G401.6 (cell line): Measurements from ENCODE around the gene SLC5A11.

ENCODE experiments used
- FAIRE-seq: peaks from 2 replicates; lab custom pipeline; 2012; peaks lifted over from hg19 to GRCh38; lab: Jason Lieb, UNC

SLC5A11 gene

GRCh38 chr16:24918641-24919040 lies 72.9 kb downstream of the SLC5A11 start:
- no peak for FAIRE-seq

- no peak for FAIRE-seq
Measured at GRCh38 chr16:24919536-24919935, 73.8 kb downstream of the SLC5A11 start.

- no peak for FAIRE-seq
Measured at GRCh38 chr16:24920568-24920967, 74.8 kb downstream of the SLC5A11 start.

- no peak for FAIRE-seq
Measured at GRCh38 chr16:24921229-24921628, 75.5 kb downstream of the SLC5A11 start.

- no peak for FAIRE-seq
Measured at GRCh38 chr16:24925163-24925562, 79.4 kb downstream of the SLC5A11 start.

- FAIRE-seq, result no peak
Measured at GRCh38 chr16:24929409-24929808, 83.6 kb downstream of the SLC5A11 start.

GRCh38 chr16:24930440-24930839 lies 84.7 kb downstream of the SLC5A11 start:
- FAIRE-seq, result no peak

- no peak for FAIRE-seq
Measured at GRCh38 chr16:24931091-24931490, 85.3 kb downstream of the SLC5A11 start.

GRCh38 chr16:24935336-24935735 lies 89.6 kb downstream of the SLC5A11 start:
- FAIRE-seq, result no peak

GRCh38 chr16:24936151-24936550 lies 90.4 kb downstream of the SLC5A11 start:
- no peak for FAIRE-seq

GRCh38 chr16:24939224-24939623 lies 93.5 kb downstream of the SLC5A11 start:
- FAIRE-seq, result no peak

GRCh38 chr16:24939738-24940137 lies 94.0 kb downstream of the SLC5A11 start:
- no peak for FAIRE-seq

GRCh38 chr16:24943471-24943870 lies 97.7 kb downstream of the SLC5A11 start:
- no peak for FAIRE-seq

GRCh38 chr16:24944206-24944605 lies 98.4 kb downstream of the SLC5A11 start:
- no peak for FAIRE-seq

GRCh38 chr16:24946155-24946554 lies 100.4 kb downstream of the SLC5A11 start:
- no peak for FAIRE-seq

- no peak for FAIRE-seq
Measured at GRCh38 chr16:24950275-24950674, 104.5 kb downstream of the SLC5A11 start.

GRCh38 chr16:24953306-24953705 lies 107.5 kb downstream of the SLC5A11 start:
- FAIRE-seq, result no peak

- no peak for FAIRE-seq
Measured at GRCh38 chr16:24953721-24954120, 108.0 kb downstream of the SLC5A11 start.

GRCh38 chr16:24954137-24954536 lies 108.4 kb downstream of the SLC5A11 start:
- no peak for FAIRE-seq

- no peak for FAIRE-seq
Measured at GRCh38 chr16:24955975-24956731, 110.4 kb downstream of the SLC5A11 start.

GRCh38 chr16:24957887-24958286 lies 112.1 kb downstream of the SLC5A11 start:
- no peak for FAIRE-seq
